Ovary (tissue), 3 donors: ENCODE data around the gene FGF12.

ENCODE experiments used
- EP300 ChIP-seq: sonication (generic); formaldehyde crosslinking; IDR thresholded peaks from one replicate; pipeline ENCODE4 v1.6.1; 2017; ENCODE audit warnings: antibody characterized with exemption
- TF ChIP-seq, protein P1 (sequence below), 3 donors: fragments of 450-650 bp in 2 of 3; fragments of 200-600 bp in 1 of 3; IDR thresholded peaks; one replicate each; pipeline versions ENCODE4 v1.5.1 to v1.8.0; 2016 to 2022; ENCODE audit warnings: antibody characterized with exemption in 3 of 3, mild to moderate bottlenecking in 1 of 3
- donor health status: DM: no; HTN: no; CAD: no.

DNA sequence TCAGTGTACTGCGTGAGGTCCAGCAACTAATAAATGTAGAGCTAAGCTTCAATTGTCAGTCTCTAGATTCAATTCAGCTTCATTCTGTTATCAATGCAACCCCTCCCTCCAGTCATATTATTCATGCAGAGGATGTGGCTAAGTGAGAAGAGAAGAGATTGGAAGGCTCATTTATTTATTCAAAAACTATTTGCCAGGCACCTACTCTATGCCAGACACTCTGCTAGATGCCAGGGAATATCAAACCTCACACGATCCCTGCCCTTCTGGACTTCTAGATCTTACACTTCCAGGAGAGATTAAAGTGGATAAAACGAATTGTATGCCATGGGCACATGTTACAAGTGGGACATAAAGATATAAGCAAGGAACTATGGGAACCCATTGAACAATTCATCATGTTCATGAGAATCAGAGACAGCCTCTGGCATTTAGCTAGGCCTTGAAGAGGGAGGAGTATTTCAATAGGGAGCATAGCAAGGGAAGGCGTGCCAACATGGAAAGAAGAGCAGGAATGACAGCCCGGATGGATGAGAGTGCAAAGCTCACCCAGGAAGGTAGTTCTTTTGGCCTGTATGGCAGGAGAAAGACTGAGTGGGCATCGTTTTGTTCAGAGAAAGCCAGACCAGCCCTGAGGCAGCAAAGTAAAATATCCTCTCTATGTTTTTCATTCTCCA lies 75.4 kb downstream of the FGF12 start:
- no peak for TF ChIP-seq EP300
- TF ChIP-seq, protein P1, sequence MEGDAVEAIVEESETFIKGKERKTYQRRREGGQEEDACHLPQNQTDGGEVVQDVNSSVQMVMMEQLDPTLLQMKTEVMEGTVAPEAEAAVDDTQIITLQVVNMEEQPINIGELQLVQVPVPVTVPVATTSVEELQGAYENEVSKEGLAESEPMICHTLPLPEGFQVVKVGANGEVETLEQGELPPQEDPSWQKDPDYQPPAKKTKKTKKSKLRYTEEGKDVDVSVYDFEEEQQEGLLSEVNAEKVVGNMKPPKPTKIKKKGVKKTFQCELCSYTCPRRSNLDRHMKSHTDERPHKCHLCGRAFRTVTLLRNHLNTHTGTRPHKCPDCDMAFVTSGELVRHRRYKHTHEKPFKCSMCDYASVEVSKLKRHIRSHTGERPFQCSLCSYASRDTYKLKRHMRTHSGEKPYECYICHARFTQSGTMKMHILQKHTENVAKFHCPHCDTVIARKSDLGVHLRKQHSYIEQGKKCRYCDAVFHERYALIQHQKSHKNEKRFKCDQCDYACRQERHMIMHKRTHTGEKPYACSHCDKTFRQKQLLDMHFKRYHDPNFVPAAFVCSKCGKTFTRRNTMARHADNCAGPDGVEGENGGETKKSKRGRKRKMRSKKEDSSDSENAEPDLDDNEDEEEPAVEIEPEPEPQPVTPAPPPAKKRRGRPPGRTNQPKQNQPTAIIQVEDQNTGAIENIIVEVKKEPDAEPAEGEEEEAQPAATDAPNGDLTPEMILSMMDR (IDR thresholded peaks at IDR 0.05) = no peak
